HG02981 (cell line): ENCODE measurements around the gene KLHL5.
"Not testable (repeated sequence)": the region's sequence is repeated elsewhere in the genome, so short reads cannot be mapped to it uniquely, and the experiment has no call there.

ENCODE experiments used
- ATAC-seq: cut with Tn5 transposase; IDR thresholded peaks from one replicate; pipeline ENCODE4 v1.9.1; 2021; ENCODE audit warnings: mild to moderate bottlenecking, moderate library complexity; ENCODE audit not compliant: unreplicated experiment

KLHL5 gene

GRCh38 chr4:39062094-39062769 is at the start of gene KLHL5:
KLHL5 (plus strand) TSS chr4:39062232; CDS start chr4:39062653, 421 bp downstream.
- ATAC-seq = peak; percentile 40

- no peak for ATAC-seq
Measured at GRCh38 chr4:39014028-39014427, 48.0 kb upstream of the KLHL5 start.

- no peak for ATAC-seq
Measured at GRCh38 chr4:39020130-39020529, 41.9 kb upstream of the KLHL5 start.

- ATAC-seq = no peak
Measured at GRCh38 chr4:39021631-39022030, 40.4 kb upstream of the KLHL5 start.

- ATAC-seq = no peak
Measured at GRCh38 chr4:39022241-39022640, 39.8 kb upstream of the KLHL5 start.

GRCh38 chr4:39023059-39023458 is 39.0 kb upstream of the KLHL5 start:
- no peak for ATAC-seq

- no peak for ATAC-seq
Measured at GRCh38 chr4:39024311-39024865, 37.6 kb upstream of the KLHL5 start.

GRCh38 chr4:39025552-39026085 is 36.4 kb upstream of the KLHL5 start:
- ATAC-seq = no peak

GRCh38 chr4:39026096-39026495 is 35.9 kb upstream of the KLHL5 start:
- no peak for ATAC-seq

GRCh38 chr4:39029752-39030694 is 32.0 kb upstream of the KLHL5 start:
- ATAC-seq = no peak

- ATAC-seq = no peak
Measured at GRCh38 chr4:39030725-39031124, 31.3 kb upstream of the KLHL5 start.

GRCh38 chr4:39031590-39032020 is 30.4 kb upstream of the KLHL5 start:
- not testable (repeated sequence) for ATAC-seq

- ATAC-seq = peak; percentile 69
Measured at GRCh38 chr4:39032218-39033085, 29.6 kb upstream of the KLHL5 start, which contains the start of gene TMEM156. TMEM156 (minus strand) TSS chr4:39032409; CDS start chr4:39032313, 96 bp downstream.

- no peak for ATAC-seq
Measured at GRCh38 chr4:39036172-39036571, 25.9 kb upstream of the KLHL5 start.

- no peak for ATAC-seq
Measured at GRCh38 chr4:39037491-39037825, 24.6 kb upstream of the KLHL5 start.

- ATAC-seq = no peak
Measured at GRCh38 chr4:39037941-39038340, 24.1 kb upstream of the KLHL5 start.

- ATAC-seq = no peak
Measured at GRCh38 chr4:39039108-39039507, 22.9 kb upstream of the KLHL5 start.

- ATAC-seq = no peak
Measured at GRCh38 chr4:39042366-39042765, 19.7 kb upstream of the KLHL5 start.

- ATAC-seq = no peak
Measured at GRCh38 chr4:39043058-39043860, 18.8 kb upstream of the KLHL5 start.
